Liver (tissue), 9 donors: ENCODE measurements around the gene DYNC2LI1. TPM values are rescaled to one million over a fixed set of nuclear protein-coding genes. Genes with fewer than 3 reads are reported as not detected.
"Not testable (repeated sequence)": the region's sequence is repeated elsewhere in the genome, so short reads cannot be mapped to it uniquely, and the experiment has no call there.

ENCODE experiments used
- DNase-seq: peaks from one replicate; pipeline ENCODE4 v3.0.0-alpha.2; 2017; ENCODE audit warnings: low spot score
- H3K27ac ChIP-seq, 2 donors: one replicate each; pipeline ENCODE4 v1.7.0; 2013; ENCODE audit warnings: inconsistent platforms in 2 of 2, low read length in 2 of 2, control low read depth in 1 of 2, low read depth in 1 of 2, mild to moderate bottlenecking in 1 of 2
- H3K27me3 ChIP-seq, 4 donors: one replicate each; pipeline versions ENCODE4 v1.6.1 to v1.7.0; 2013; ENCODE audit warnings: low read length in 3 of 4, inconsistent platforms in 1 of 4, mild to moderate bottlenecking in 1 of 4, moderate library complexity in 1 of 4; ENCODE audit not compliant: control insufficient read depth in 4 of 4, insufficient read depth in 4 of 4
- H3K36me3 ChIP-seq, 4 donors: one replicate each; pipeline versions ENCODE4 v1.6.1 to v1.7.0; 2013; ENCODE audit warnings: low read length in 3 of 4, mild to moderate bottlenecking in 3 of 4, low read depth in 1 of 4, moderate library complexity in 1 of 4; ENCODE audit not compliant: control insufficient read depth in 4 of 4, insufficient read depth in 3 of 4
- H3K4me1 ChIP-seq, 4 donors: one replicate each; pipeline versions ENCODE4 v1.6.1 to v1.7.0; 2013; ENCODE audit warnings: low read length in 3 of 4, mild to moderate bottlenecking in 3 of 4, moderate library complexity in 1 of 4; ENCODE audit not compliant: control insufficient read depth in 4 of 4, insufficient read depth in 4 of 4
- H3K4me3 ChIP-seq, 3 donors: one replicate each; pipeline versions ENCODE4 v1.6.1 to v1.7.0; 2013; ENCODE audit warnings: low read length in 3 of 3, control low read depth in 1 of 3, low read depth in 1 of 3, mild to moderate bottlenecking in 1 of 3
- H3K9ac ChIP-seq, 2 donors: one replicate each; pipeline ENCODE4 v1.7.0; 2013; ENCODE audit warnings: low read length in 2 of 2, mild to moderate bottlenecking in 2 of 2, moderate library complexity in 2 of 2, control low read depth in 1 of 2, low read depth in 1 of 2
- H3K9me3 ChIP-seq, 4 donors: one replicate each; pipeline versions ENCODE4 v1.6.1 to v1.7.0; 2013; ENCODE audit warnings: low read length in 3 of 4; ENCODE audit not compliant: control insufficient read depth in 4 of 4
- GABPA ChIP-seq, 2 donors: IDR thresholded peaks in 1 of 2; conservative IDR thresholded peaks in 1 of 2; 2 replicates each; pipeline ENCODE4 v1.6.1; 2016; ENCODE audit warnings: antibody characterized with exemption in 2 of 2, mild to moderate bottlenecking in 1 of 2, moderate library complexity in 1 of 2
- MAX ChIP-seq: IDR thresholded peaks from 2 replicates; pipeline ENCODE4 v1.6.1; 2016; ENCODE audit warnings: antibody characterized with exemption
- TAF1 ChIP-seq: conservative IDR thresholded peaks from 2 replicates; pipeline ENCODE4 v1.6.1; 2016; ENCODE audit warnings: antibody characterized with exemption, mild to moderate bottlenecking
- YY1 ChIP-seq: IDR thresholded peaks from 2 replicates; pipeline ENCODE4 v1.6.1; 2016; ENCODE audit warnings: antibody characterized with exemption, mild to moderate bottlenecking
- ZBTB33 ChIP-seq: IDR thresholded peaks from 2 replicates; pipeline ENCODE4 v1.6.1; 2016; ENCODE audit warnings: antibody characterized with exemption
- WGBS: extraction: QIAGEN DNeasy Blood & Tissue Kit; methylation state at CpG from one replicate; pipeline ENCODE4 v1.1.7; 2013; 5-methylcytosine and 5-hydroxymethylcytosine counted together
- polyA plus RNA-seq, 2 donors: library from polyadenylated mRNA; stranded (reverse) in 1 of 2; unstranded in 1 of 2; fragments of 200-250 nt in 1 of 2; fragments of >200 nt in 1 of 2; fragmentation: Nextera tagmentation in 1 of 2; extraction: Ambion mirVana in 1 of 2; gene quantifications; one replicate each; pipeline versions ENCODE4 v1.2.1 to v1.2.3, GENCODE V29; 2013 to 2015
- total RNA-seq, 2 donors: library from RNA; depleted of rRNA; stranded (reverse); fragments of >200 nt; gene quantifications; one replicate each; pipeline ENCODE4 v1.2.3, GENCODE V29; 2014
- donor health status: healthy.
- donor health status: healthy.
- donor health status: healthy.
- donor health status: healthy.
- donor health status: healthy.

Gene DYNC2LI1
- total and polyA plus RNA-seq, 4 donors: 5.4 to 6.1 (median 5.7) TPM

- no peaks in the 10 kb centered on the region for H3K36me3 ChIP-seq
- H3K4me3 ChIP-seq: no peak overlapping the region
- no peak overlapping the region for H3K27ac ChIP-seq
- H3K4me1 ChIP-seq: no peaks in the 10 kb centered on the region
- 63% methylated on average over 4 of the region's 4 CpGs for WGBS
- TF ChIP-seq ZBTB33 (no peak), MAX (no peak)
- no peaks in the 10 kb centered on the region for H3K27me3 ChIP-seq
- no peak for DNase-seq
- no peaks in the 10 kb centered on the region for H3K9me3 ChIP-seq
- no peak overlapping the region for H3K9ac ChIP-seq
These were observed 48.9 kb upstream of the DYNC2LI1 start for GRCh38 chr2:43724728-43725526.

DNA sequence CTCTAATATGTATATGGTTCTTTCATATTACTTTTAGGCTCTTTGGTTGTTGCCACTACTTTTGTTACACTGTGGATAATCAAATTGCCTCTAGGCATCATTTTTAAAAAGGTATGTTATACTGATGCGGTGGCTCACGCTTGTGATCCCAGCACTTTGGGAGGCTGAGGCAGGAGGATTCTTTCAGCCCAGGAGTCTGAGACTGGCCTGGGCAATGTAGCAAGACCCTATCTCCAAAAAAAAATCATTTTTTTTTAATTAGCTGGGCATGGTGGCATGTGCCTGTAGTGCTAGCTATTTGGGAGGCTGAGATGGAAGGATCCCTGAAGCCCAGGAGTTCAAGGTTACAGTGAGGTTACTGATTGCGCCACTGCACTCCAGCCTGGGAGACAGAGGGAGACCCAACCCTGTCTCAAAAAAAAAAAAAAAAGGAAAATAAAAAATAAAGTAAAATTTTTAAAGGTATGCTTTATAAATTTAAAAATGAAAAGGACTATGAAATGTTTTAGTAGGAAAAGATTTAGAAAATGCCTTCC, 48.1 kb upstream of the DYNC2LI1 start:
- Histone ChIP-seq H3K9ac (no peak overlapping the region), H3K4me1 (peaks cover 0 to under 1% (median 0%) of the 10 kb centered on the region in 4 donors), H3K9me3 (no peaks in the 10 kb centered on the region), H3K4me3 (no peak overlapping the region), H3K27ac (no peak overlapping the region), H3K27me3 (no peaks in the 10 kb centered on the region), H3K36me3 (no peaks in the 10 kb centered on the region)
- TF ChIP-seq YY1 (no peak), GABPA (IDR thresholded peaks at IDR 0.05 in 1 of 2, conservative IDR thresholded peaks at IDR 0.05 in 1 of 2) (no peak), TAF1 (no peak), ZBTB33 (no peak)
- DNase-seq: no peak
- 95% methylated on average over 3 of the region's 3 CpGs for WGBS

DNA sequence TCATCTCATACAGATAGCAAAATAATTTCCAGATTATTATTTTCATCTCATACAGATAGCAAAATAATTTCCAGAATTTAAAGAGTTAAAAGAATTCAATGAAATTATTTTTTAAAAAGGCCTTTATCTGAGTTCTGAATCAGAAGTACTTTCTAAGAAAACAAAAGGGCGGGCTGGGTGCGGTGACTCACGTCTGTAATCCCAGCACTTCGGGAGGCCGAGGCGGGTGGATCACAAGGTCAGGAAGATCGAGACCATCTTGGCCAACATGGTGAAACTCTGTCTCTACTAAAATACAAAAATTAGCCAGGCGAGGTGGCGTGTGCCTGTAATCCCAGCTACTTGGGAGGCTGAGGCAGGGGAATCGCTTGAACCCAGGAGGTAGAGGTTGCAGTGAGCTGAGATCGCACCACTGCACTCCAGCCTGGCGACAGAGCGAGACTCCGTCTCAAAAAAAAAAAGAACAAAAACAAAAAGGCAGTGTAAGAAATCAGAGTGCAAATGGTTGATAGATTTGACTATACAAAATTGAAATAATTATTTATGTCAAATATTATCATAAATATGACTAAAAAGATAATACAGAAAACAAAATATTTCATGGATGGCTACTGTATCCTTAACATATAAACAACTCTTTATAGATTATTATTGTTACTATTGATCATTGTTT, 46.7 kb upstream of the DYNC2LI1 start:
- WGBS: 90% methylated on average over 14 of the region's 14 CpGs
- H3K4me3 ChIP-seq, H3K9me3 ChIP-seq, H3K36me3 ChIP-seq, H3K4me1 ChIP-seq, H3K9ac ChIP-seq, DNase-seq, H3K27me3 ChIP-seq, H3K27ac ChIP-seq: not testable (repeated sequence)
